Measurements from ENCODE around the gene CD274.

Gene CD274

DNA sequence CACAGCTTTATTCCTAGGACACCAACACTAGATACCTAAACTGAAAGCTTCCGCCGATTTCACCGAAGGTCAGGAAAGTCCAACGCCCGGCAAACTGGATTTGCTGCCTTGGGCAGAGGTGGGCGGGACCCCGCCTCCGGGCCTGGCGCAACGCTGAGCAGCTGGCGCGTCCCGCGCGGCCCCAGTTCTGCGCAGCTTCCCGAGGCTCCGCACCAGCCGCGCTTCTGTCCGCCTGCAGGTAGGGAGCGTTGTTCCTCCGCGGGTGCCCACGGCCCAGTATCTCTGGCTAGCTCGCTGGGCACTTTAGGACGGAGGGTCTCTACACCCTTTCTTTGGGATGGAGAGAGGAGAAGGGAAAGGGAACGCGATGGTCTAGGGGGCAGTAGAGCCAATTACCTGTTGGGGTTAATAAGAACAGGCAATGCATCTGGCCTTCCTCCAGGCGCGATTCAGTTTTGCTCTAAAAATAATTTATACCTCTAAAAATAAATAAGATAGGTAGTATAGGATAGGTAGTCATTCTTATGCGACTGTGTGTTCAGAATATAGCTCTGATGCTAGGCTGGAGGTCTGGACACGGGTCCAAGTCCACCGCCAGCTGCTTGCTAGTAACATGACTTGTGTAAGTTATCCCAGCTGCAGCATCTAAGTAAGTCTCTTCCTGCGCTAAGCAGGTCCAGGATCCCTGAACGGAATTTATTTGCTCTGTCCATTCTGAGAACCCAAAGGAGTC lies at the start of gene CD274:
TSS of gene CD274 (plus strand) at position 184 of the 733 bp plus-strand sequence. CDS start 5,572 bp downstream, outside the sequence.
- POLR2A ChIA-PET (ENCODE audit: low non-redundant PET), result no interaction called here
- H3K27ac ChIP-seq, result peak within 1 kb of the TSS; percentile 73
- peak; percentile 62 for DNase-seq (ENCODE audit: low spot score)
- TF ChIP-seq, protein P1, sequence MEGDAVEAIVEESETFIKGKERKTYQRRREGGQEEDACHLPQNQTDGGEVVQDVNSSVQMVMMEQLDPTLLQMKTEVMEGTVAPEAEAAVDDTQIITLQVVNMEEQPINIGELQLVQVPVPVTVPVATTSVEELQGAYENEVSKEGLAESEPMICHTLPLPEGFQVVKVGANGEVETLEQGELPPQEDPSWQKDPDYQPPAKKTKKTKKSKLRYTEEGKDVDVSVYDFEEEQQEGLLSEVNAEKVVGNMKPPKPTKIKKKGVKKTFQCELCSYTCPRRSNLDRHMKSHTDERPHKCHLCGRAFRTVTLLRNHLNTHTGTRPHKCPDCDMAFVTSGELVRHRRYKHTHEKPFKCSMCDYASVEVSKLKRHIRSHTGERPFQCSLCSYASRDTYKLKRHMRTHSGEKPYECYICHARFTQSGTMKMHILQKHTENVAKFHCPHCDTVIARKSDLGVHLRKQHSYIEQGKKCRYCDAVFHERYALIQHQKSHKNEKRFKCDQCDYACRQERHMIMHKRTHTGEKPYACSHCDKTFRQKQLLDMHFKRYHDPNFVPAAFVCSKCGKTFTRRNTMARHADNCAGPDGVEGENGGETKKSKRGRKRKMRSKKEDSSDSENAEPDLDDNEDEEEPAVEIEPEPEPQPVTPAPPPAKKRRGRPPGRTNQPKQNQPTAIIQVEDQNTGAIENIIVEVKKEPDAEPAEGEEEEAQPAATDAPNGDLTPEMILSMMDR (conservative IDR thresholded peaks at IDR 0.05; ENCODE audit: low read depth), result peak; percentile 83
- CTCF ChIA-PET, result interaction anchor here (0.6 to 1.4 kb wide), 5 partner anchors 8 to 890 kb away, joined by 3 to 4 read pairs (median 3); no protein-coding TSS in a partner anchor

DNA sequence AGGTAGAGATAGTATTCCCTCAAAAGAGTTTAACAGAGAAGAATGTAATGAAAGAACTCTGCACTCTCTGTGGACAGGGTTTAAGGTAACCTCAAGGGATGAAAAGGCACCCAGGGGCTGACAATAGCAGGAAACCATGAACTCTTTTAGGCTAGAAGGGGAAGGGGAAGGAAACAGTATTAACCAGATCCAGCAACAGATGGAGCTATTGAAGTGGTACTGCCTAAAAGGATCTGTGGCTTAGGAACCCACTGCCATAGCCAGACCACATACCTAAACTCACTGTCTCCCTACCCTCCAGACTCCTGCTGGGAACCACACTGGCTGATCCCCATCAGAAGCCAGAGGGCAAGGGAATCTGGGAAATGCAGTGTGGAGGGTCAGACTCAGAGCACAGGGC lies 48.1 kb upstream of the CD274 start:
- TF ChIP-seq, protein P1 (conservative IDR thresholded peaks at IDR 0.05; ENCODE audit: low read depth), result no peak
- no peak for DNase-seq (ENCODE audit: low spot score)
- no peak overlapping the region for H3K27ac ChIP-seq
- POLR2A ChIA-PET (ENCODE audit: low non-redundant PET), result no interaction called here
- CTCF ChIA-PET, result no interaction called here

DNA sequence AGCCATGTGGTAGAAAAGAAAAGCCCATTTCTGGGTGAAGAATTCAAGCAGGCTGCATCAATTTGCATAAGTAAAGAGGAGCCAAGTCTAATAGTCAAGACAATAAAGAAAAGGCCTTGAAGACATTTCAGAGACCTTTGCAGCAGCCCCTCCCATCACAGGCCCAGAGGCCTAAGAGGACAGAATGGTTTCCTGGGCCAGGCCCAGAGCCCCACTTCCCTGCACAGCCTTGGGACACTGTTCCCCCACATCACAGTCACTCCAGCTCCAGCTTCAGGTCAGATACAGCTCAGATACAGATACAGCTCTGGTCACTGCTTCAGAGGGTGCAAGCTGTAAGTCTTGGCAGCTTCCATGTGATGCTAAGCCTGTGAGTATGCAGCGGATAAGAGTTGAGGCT lies 41.7 kb upstream of the CD274 start:
- ChIA-PET CTCF (no interaction called here), POLR2A (ENCODE audit: low non-redundant PET) (no interaction called here)
- DNase-seq (ENCODE audit: low spot score), result no peak
- TF ChIP-seq, protein P1 (conservative IDR thresholded peaks at IDR 0.05; ENCODE audit: low read depth), result no peak
- H3K27ac ChIP-seq, result no peak overlapping the region

DNA sequence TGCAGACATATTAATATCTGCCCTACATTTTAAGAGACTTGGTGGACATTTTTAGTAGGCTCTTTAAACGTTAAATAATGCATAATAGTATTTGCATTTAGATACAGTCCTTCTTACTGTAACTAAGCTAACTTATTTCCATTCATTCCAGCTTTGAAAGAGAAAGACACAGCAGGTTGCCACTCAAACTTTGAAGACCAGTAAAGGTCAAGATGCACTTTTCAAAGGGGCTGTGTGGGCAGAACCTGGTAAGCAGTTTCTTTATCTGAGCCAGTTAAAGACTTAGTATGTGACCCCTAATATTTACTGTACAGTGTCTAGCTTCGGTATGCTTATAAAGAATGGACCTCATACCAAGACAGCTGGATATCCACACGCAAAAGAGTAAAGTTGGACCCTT lies 33.4 kb upstream of the CD274 start:
- ChIA-PET CTCF (interaction anchor here (0.7 kb wide), 1 partner anchor 98 kb away, joined by 4 read pairs; no protein-coding TSS in a partner anchor), POLR2A (ENCODE audit: low non-redundant PET) (no interaction called here)
- TF ChIP-seq, protein P1 (conservative IDR thresholded peaks at IDR 0.05; ENCODE audit: low read depth), result no peak
- no peak overlapping the region for H3K27ac ChIP-seq
- DNase-seq (ENCODE audit: low spot score), result no peak

DNA sequence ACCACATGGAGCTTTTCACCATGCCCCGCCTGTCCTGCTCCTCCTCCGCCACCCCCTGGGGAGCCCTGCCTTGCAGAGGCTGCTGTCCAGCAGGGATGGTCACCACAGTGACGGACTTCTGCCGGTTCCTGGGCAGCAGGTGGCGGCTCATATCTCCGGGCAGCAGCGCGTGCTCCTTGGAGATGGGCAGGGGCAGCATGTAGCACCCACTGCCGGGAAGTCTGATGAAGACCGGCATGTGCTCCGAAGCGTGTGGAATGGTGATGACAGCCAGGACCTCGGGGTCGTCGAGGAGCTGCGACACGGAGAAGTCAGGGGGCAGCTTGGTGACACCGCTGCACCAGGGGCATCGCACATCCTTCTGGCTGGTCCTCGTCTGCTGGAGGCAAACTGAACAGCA lies 31.9 kb upstream of the CD274 start:
- ChIA-PET CTCF (no interaction called here), POLR2A (ENCODE audit: low non-redundant PET) (no interaction called here)
- no peak for DNase-seq (ENCODE audit: low spot score)
- H3K27ac ChIP-seq, result no peak overlapping the region
- TF ChIP-seq, protein P1 (conservative IDR thresholded peaks at IDR 0.05; ENCODE audit: low read depth), result no peak

DNA sequence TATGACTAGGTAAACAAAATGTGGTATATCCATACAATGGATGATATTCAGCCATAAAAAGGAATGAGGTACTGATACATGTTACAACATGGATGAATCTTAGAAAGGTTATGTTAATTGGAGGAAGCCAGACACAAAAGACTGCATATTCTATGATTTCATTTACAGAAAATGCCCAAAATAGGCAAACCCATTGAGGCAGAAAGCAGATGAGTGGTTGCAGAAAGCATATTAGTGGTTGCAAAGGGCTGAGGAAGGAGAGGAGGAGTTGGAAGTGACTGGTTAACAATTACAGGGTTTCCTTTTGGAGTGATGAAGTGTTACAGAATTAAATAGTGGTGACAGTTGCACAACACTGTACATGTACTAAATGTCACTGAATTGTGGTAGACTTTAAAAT lies 30.4 kb upstream of the CD274 start:
- ChIA-PET CTCF (no interaction called here), POLR2A (ENCODE audit: low non-redundant PET) (no interaction called here)
- TF ChIP-seq, protein P1 (conservative IDR thresholded peaks at IDR 0.05; ENCODE audit: low read depth), result no peak
- DNase-seq (ENCODE audit: low spot score), result no peak
- H3K27ac ChIP-seq, result no peak overlapping the region

All from RWPE1 (cell line).